Left ventricle myocardium inferior (tissue), 1 donor: ENCODE data around the gene DNER. TPM values are rescaled to one million over a fixed set of nuclear protein-coding genes. Genes with fewer than 3 reads are reported as not detected.

Experiments used
- DNase-seq: peaks from one replicate; pipeline ENCODE4 v3.0.0-alpha.2; 2020
- H3K27ac ChIP-seq: fragments of 200-600 bp; replicated peaks from 2 replicates; pipeline ENCODE4 v1.8.0; 2021
- H3K27me3 ChIP-seq: fragments of 200-600 bp; 2 replicates; pipeline ENCODE4 v1.8.0; 2021; ENCODE audit warnings: low read depth
- H3K36me3 ChIP-seq: fragments of 200-600 bp; 2 replicates; pipeline ENCODE4 v1.8.0; 2021
- H3K4me1 ChIP-seq: fragments of 200-600 bp; 2 replicates; pipeline ENCODE4 v1.8.0; 2021
- H3K4me3 ChIP-seq: fragments of 200-600 bp; 2 replicates; pipeline ENCODE4 v1.8.0; 2021; ENCODE audit warnings: mild to moderate bottlenecking, moderate library complexity
- H3K9me3 ChIP-seq: fragments of 200-600 bp; replicated peaks from 2 replicates; pipeline ENCODE4 v1.8.0; 2021
- intact Hi-C: fragments of 100-400 bp; cut with micrococcal nuclease; formaldehyde crosslinking; loops from one replicate; pipeline ENCODE4 v1.11.0; 2022
- total RNA-seq: library from RNA; stranded (reverse); fragmentation: NEBNext Ultra II Directional; extraction: Animal tissue kit (Norgen Biotek cat#: 25700); gene quantifications from one replicate; pipeline ENCODE4 v1.2.1, GENCODE V29; 2021
- TF ChIP-seq, protein P1 (sequence below): fragments of 200-600 bp; IDR thresholded peaks from 2 replicates; pipeline ENCODE4 v1.8.0; 2021; ENCODE audit warnings: antibody characterized with exemption, mild to moderate bottlenecking, borderline replicate concordance
- donor health status: DM: no; HTN: yes; CAD: no; lungs with severe emphysema.

DNER gene
- total RNA-seq, 1 donor from 2014 or later: 2.3 TPM

GRCh38 chr2:229408356-229408755 lies 306.0 kb downstream of the DNER start:
- no peak for DNase-seq
- no peak overlapping the region for H3K4me3 ChIP-seq
- intact Hi-C loops: no loop called here
- no peaks in the 10 kb centered on the region for H3K9me3 ChIP-seq
- no peaks in the 10 kb centered on the region for H3K36me3 ChIP-seq
- H3K27ac ChIP-seq: peak overlapping the region; percentile 85
- H3K4me1 ChIP-seq: peaks cover 27% of the 10 kb centered on the region
- TF ChIP-seq, protein P1, sequence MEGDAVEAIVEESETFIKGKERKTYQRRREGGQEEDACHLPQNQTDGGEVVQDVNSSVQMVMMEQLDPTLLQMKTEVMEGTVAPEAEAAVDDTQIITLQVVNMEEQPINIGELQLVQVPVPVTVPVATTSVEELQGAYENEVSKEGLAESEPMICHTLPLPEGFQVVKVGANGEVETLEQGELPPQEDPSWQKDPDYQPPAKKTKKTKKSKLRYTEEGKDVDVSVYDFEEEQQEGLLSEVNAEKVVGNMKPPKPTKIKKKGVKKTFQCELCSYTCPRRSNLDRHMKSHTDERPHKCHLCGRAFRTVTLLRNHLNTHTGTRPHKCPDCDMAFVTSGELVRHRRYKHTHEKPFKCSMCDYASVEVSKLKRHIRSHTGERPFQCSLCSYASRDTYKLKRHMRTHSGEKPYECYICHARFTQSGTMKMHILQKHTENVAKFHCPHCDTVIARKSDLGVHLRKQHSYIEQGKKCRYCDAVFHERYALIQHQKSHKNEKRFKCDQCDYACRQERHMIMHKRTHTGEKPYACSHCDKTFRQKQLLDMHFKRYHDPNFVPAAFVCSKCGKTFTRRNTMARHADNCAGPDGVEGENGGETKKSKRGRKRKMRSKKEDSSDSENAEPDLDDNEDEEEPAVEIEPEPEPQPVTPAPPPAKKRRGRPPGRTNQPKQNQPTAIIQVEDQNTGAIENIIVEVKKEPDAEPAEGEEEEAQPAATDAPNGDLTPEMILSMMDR: no peak
- H3K27me3 ChIP-seq: no peaks in the 10 kb centered on the region

- H3K27ac ChIP-seq: peak overlapping the region; percentile 85
- no peaks in the 10 kb centered on the region for H3K36me3 ChIP-seq
- no peak overlapping the region for H3K4me3 ChIP-seq
- peak; percentile 66 for DNase-seq
- TF ChIP-seq, protein P1: no peak
- peaks cover 27% of the 10 kb centered on the region for H3K4me1 ChIP-seq
- H3K9me3 ChIP-seq: no peaks in the 10 kb centered on the region
- no peaks in the 10 kb centered on the region for H3K27me3 ChIP-seq
- intact Hi-C loops: no loop called here
Measured at GRCh38 chr2:229407170-229407569, 307.2 kb downstream of the DNER start.

GRCh38 chr2:229405796-229406195 lies 308.6 kb downstream of the DNER start:
- H3K27me3 ChIP-seq: no peaks in the 10 kb centered on the region
- H3K27ac ChIP-seq: peak overlapping the region; percentile 85
- no peak for DNase-seq
- no peaks in the 10 kb centered on the region for H3K9me3 ChIP-seq
- H3K36me3 ChIP-seq: no peaks in the 10 kb centered on the region
- H3K4me3 ChIP-seq: no peak overlapping the region
- intact Hi-C loops: no loop called here
- H3K4me1 ChIP-seq: peaks cover 27% of the 10 kb centered on the region
- TF ChIP-seq, protein P1: no peak

- intact Hi-C loops: no loop called here
- H3K4me1 ChIP-seq: peaks cover 18% of the 10 kb centered on the region
- no peak overlapping the region for H3K4me3 ChIP-seq
- H3K36me3 ChIP-seq: no peaks in the 10 kb centered on the region
- H3K27ac ChIP-seq: no peak overlapping the region
- H3K27me3 ChIP-seq: no peaks in the 10 kb centered on the region
- no peaks in the 10 kb centered on the region for H3K9me3 ChIP-seq
- TF ChIP-seq, protein P1: no peak
- no peak for DNase-seq
Measured at GRCh38 chr2:229403296-229403695, 311.1 kb downstream of the DNER start.

- no peak overlapping the region for H3K4me3 ChIP-seq
- H3K9me3 ChIP-seq: peaks cover 15% of the 10 kb centered on the region
- intact Hi-C loops: no loop called here
- TF ChIP-seq, protein P1: no peak
- H3K36me3 ChIP-seq: no peaks in the 10 kb centered on the region
- DNase-seq: no peak
- no peak overlapping the region for H3K27ac ChIP-seq
- H3K4me1 ChIP-seq: no peaks in the 10 kb centered on the region
- no peaks in the 10 kb centered on the region for H3K27me3 ChIP-seq
Measured at GRCh38 chr2:229401171-229401865, 313.0 kb downstream of the DNER start.
